ENCODE data around the gene ZNF414.

Gene ZNF414

DNA sequence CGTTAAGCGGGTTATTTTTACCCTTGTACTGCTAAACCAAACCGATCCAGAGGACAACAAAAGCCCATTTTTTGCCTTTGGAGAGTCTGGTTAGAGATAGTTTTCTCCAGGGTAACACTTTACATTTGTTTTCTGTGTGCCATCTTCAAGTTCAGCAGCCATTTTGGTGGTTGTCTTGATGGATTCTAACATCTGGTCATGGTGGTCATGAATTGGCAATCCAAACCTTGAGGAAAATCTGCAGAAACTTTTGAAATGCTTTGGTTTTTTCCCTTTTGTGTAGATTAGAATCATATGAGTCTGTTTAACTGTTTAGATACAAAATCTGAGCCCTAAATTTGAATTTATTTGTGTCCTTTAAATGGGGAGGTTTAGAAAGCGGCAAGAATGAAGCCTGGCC lies 52.6 kb downstream of the ZNF414 start:
- no peak for DNase-seq (ENCODE audit: low read depth)
- TF ChIP-seq, protein P1, sequence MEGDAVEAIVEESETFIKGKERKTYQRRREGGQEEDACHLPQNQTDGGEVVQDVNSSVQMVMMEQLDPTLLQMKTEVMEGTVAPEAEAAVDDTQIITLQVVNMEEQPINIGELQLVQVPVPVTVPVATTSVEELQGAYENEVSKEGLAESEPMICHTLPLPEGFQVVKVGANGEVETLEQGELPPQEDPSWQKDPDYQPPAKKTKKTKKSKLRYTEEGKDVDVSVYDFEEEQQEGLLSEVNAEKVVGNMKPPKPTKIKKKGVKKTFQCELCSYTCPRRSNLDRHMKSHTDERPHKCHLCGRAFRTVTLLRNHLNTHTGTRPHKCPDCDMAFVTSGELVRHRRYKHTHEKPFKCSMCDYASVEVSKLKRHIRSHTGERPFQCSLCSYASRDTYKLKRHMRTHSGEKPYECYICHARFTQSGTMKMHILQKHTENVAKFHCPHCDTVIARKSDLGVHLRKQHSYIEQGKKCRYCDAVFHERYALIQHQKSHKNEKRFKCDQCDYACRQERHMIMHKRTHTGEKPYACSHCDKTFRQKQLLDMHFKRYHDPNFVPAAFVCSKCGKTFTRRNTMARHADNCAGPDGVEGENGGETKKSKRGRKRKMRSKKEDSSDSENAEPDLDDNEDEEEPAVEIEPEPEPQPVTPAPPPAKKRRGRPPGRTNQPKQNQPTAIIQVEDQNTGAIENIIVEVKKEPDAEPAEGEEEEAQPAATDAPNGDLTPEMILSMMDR (conservative IDR thresholded peaks at IDR 0.05; ENCODE audit: low read depth, low read length): no peak
- no peak overlapping the region for H3K4me3 ChIP-seq (ENCODE audit: low read depth, low read length)

DNA sequence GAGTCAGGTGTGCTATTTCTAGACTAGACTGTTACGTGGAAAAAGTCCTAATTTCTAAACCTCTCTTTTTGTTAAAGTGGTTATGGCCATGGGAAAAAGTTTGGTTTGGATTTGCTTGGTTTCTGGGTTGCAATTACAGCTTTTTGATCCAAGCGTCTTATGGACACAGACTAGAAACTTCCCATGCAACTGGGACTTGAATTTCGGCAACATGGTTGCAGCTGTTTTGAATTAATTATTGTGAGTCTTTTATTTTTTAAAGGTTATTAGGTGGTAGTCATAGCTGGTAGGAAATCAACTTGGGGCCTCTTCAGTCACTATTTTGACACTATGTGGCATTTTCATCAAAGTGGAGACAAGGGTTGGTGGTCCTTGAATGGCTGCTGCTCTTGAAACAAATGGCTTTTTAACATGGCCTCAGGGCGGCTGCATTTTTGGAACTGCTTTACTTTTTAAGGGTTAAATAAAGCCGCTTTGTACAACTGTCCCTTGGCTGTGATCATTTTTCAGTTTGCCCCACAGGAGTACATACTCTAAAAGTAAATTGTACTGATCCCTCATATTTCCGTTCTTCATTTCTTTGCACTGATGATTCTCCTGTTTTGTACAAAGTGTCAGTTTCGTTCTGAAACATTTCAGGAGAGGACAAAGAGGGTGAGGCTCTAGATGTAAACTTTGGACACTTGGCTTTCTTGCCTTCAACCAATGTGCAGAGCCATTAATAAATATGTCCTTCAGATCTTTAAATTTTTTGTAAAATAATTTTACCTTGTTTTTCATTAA lies 53.3 kb downstream of the ZNF414 start:
- H3K4me3 ChIP-seq (ENCODE audit: low read depth, low read length): no peak overlapping the region
- TF ChIP-seq, protein P1 (conservative IDR thresholded peaks at IDR 0.05; ENCODE audit: low read depth, low read length): no peak
- DNase-seq (ENCODE audit: low read depth): no peak
